Panc1 (cell line): ENCODE results near the gene GPD2. TPM values are rescaled to one million over a fixed set of nuclear protein-coding genes. Genes with fewer than 3 reads are reported as not detected.

Experiments used
- ATAC-seq: fragments of 200-7000 bp; cut with Tn5 transposase; 2 replicates; pipeline ENCODE4 v1.9.1; 2020; ENCODE audit warnings: mild to moderate bottlenecking, moderate library complexity
- BruUV-seq: library from RNA; stranded (reverse); fragments of 400-500 nt; replicated peaks from 2 replicates; lab custom pipeline; 2021; lab: Mats Ljungman, UMichigan
- CTCF ChIA-PET: fragments of 300-600 bp; sonication (Branson Sonifier 250); formaldehyde crosslinking; loops from one replicate; lab custom pipeline; 2022; ENCODE audit warnings: antibody characterized with exemption; lab: Charles Lee
- POLR2A ChIA-PET: fragments of 300-600 bp; sonication (Branson Sonifier 250); formaldehyde crosslinking; loops from one replicate; lab custom pipeline; 2022; ENCODE audit warnings: antibody characterized with exemption; lab: Charles Lee
- DNase-seq: peaks from one replicate; pipeline ENCODE4 v3.0.0-alpha.2; 2010; ENCODE audit warnings: low read depth, low spot score
- H3K27ac ChIP-seq: 2 replicates; pipeline ENCODE4 v1.5.1; 2011; ENCODE audit warnings: mild to moderate bottlenecking, low read length, inconsistent platforms
- H3K27me3 ChIP-seq: fragments of 200-500 bp; sonication (Bioruptor generic); 2 replicates; pipeline ENCODE4 v1.6.0; 2014; ENCODE audit warnings: low read length, inconsistent platforms; ENCODE audit not compliant: control insufficient read depth, insufficient read depth
- H3K36me3 ChIP-seq: fragments of 200-500 bp; sonication (Bioruptor generic); 2 replicates; pipeline ENCODE4 v1.5.1; 2014; ENCODE audit warnings: inconsistent platforms, mild to moderate bottlenecking, low read length, moderate library complexity; ENCODE audit not compliant: control insufficient read depth, insufficient read depth
- H3K4me1 ChIP-seq: 2 replicates; pipeline ENCODE4 v1.5.1; 2011; ENCODE audit warnings: inconsistent platforms, mild to moderate bottlenecking, low read length, moderate library complexity; ENCODE audit not compliant: control insufficient read depth, insufficient read depth
- H3K4me3 ChIP-seq, 2 experiments: 2 replicates each; pipeline ENCODE4 v1.5.1; 2011 to 2012; ENCODE audit warnings: low read depth in 2 of 2, low read length in 2 of 2, mild to moderate bottlenecking in 2 of 2, inconsistent platforms in 1 of 2, moderate library complexity in 1 of 2
- H3K9me3 ChIP-seq: fragments of 200-500 bp; sonication (Bioruptor generic); 2 replicates; pipeline ENCODE4 v1.5.1; 2014; ENCODE audit warnings: low read depth, mild to moderate bottlenecking, inconsistent platforms, low read length, moderate library complexity; ENCODE audit not compliant: control insufficient read depth, insufficient read depth
- POLR2AphosphoS5 ChIP-seq: IDR thresholded peaks from 2 replicates; pipeline ENCODE4 v1.6.1; 2012; ENCODE audit warnings: mild to moderate bottlenecking, low read depth, low read length, moderate library complexity
- SIN3A ChIP-seq: IDR thresholded peaks from 2 replicates; pipeline ENCODE4 v1.6.1; 2012; ENCODE audit warnings: low read depth, mild to moderate bottlenecking, low read length, moderate library complexity, borderline replicate concordance; ENCODE audit not compliant: insufficient read depth
- TCF7L2 ChIP-seq: IDR thresholded peaks from 2 replicates; pipeline ENCODE4 v1.6.1; 2011; ENCODE audit warnings: mild to moderate bottlenecking, low read depth, low read length, inconsistent platforms
- in situ Hi-C: cut with HindIII; loops from 2 replicates; pipeline ENCODE4 v1.10.0; 2016; ENCODE audit warnings: low sequenced_read_pairs, low pct_unique_long_range_greater_than_20kb
- intact Hi-C: fragments of 100-400 bp; cut with micrococcal nuclease; formaldehyde crosslinking; loops from one replicate; pipeline ENCODE4 v1.10.0; 2022; ENCODE audit not compliant: unreplicated experiment
- total RNA-seq: library from RNA; stranded (reverse); gene quantifications from one replicate; pipeline ENCODE4 v1.2.1, GENCODE V29; 2021; ENCODE audit not compliant: unreplicated experiment
- TF ChIP-seq, protein P1 (sequence below): fragments of 450-650 bp; IDR thresholded peaks from 2 replicates; pipeline ENCODE4 v1.5.1; 2017; ENCODE audit warnings: mild to moderate bottlenecking
- TF ChIP-seq, protein P2 (sequence below), 2 experiments: IDR thresholded peaks; 2 replicates each; pipeline ENCODE4 v1.6.1; 2011 to 2012; ENCODE audit warnings: low read depth in 2 of 2, control low read depth in 1 of 2, low read length in 1 of 2, mild to moderate bottlenecking in 1 of 2, moderate library complexity in 1 of 2; ENCODE audit not compliant: insufficient read depth in 1 of 2

GPD2 gene
- total RNA-seq, 1 experiment from 2014 or later: 27.5 TPM

DNA sequence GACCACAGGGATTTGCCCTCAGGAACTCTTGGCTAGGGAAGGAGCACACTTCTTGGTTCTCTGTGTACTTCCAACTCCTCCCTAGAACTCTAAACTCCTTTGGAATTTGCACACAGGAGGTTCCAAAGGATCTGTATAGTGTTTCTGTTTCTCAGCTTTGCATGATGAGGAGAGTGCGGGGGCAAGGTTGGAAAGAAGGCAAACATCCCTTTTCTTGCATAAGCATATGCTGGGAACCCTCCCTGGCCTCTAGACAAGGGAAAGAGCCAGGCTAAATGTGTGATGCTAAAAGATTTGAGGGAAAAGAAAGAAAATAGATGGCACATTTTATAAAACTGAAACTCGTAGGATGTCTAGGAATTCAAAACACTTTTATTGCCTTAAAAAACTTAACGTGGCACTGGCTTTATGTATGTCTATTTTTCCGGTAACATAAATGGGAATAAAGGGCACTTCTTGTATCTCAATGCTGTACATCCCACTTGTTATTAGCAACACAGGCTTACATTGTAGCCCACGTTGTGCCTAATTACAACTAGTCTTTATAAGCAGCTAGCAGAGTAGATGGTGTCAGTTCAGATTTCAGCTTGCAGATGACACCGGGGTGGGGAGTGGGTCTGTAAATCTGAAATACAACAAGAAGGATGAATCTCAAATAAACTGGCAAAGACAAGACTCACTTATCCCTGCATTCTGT lies 165.8 kb downstream of the GPD2 start:
- Histone ChIP-seq H3K36me3 (no peaks in the 10 kb centered on the region), H3K9me3 (no peaks in the 10 kb centered on the region), H3K27ac (no peak overlapping the region), H3K4me1 (no peaks in the 10 kb centered on the region), H3K4me3 (no peak overlapping the region), H3K27me3 (no peaks in the 10 kb centered on the region)
- intact Hi-C loops (no loop called here), in situ Hi-C loops (no loop called here)
- ATAC-seq (no peak), DNase-seq (no peak)
- ChIA-PET POLR2A (no interaction called here), CTCF (no interaction called here)
- BruUV-seq: no TSS peak
- TF ChIP-seq, protein P1, sequence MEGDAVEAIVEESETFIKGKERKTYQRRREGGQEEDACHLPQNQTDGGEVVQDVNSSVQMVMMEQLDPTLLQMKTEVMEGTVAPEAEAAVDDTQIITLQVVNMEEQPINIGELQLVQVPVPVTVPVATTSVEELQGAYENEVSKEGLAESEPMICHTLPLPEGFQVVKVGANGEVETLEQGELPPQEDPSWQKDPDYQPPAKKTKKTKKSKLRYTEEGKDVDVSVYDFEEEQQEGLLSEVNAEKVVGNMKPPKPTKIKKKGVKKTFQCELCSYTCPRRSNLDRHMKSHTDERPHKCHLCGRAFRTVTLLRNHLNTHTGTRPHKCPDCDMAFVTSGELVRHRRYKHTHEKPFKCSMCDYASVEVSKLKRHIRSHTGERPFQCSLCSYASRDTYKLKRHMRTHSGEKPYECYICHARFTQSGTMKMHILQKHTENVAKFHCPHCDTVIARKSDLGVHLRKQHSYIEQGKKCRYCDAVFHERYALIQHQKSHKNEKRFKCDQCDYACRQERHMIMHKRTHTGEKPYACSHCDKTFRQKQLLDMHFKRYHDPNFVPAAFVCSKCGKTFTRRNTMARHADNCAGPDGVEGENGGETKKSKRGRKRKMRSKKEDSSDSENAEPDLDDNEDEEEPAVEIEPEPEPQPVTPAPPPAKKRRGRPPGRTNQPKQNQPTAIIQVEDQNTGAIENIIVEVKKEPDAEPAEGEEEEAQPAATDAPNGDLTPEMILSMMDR: no peak
- TF ChIP-seq, protein P2, sequence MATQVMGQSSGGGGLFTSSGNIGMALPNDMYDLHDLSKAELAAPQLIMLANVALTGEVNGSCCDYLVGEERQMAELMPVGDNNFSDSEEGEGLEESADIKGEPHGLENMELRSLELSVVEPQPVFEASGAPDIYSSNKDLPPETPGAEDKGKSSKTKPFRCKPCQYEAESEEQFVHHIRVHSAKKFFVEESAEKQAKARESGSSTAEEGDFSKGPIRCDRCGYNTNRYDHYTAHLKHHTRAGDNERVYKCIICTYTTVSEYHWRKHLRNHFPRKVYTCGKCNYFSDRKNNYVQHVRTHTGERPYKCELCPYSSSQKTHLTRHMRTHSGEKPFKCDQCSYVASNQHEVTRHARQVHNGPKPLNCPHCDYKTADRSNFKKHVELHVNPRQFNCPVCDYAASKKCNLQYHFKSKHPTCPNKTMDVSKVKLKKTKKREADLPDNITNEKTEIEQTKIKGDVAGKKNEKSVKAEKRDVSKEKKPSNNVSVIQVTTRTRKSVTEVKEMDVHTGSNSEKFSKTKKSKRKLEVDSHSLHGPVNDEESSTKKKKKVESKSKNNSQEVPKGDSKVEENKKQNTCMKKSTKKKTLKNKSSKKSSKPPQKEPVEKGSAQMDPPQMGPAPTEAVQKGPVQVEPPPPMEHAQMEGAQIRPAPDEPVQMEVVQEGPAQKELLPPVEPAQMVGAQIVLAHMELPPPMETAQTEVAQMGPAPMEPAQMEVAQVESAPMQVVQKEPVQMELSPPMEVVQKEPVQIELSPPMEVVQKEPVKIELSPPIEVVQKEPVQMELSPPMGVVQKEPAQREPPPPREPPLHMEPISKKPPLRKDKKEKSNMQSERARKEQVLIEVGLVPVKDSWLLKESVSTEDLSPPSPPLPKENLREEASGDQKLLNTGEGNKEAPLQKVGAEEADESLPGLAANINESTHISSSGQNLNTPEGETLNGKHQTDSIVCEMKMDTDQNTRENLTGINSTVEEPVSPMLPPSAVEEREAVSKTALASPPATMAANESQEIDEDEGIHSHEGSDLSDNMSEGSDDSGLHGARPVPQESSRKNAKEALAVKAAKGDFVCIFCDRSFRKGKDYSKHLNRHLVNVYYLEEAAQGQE (IDR thresholded peaks at IDR 0.05; ENCODE audit: insufficient read depth in 1 of 2, low read depth in 2 of 2, low read length in 1 of 2): no peak
- no peak for TF ChIP-seq POLR2AphosphoS5

DNA sequence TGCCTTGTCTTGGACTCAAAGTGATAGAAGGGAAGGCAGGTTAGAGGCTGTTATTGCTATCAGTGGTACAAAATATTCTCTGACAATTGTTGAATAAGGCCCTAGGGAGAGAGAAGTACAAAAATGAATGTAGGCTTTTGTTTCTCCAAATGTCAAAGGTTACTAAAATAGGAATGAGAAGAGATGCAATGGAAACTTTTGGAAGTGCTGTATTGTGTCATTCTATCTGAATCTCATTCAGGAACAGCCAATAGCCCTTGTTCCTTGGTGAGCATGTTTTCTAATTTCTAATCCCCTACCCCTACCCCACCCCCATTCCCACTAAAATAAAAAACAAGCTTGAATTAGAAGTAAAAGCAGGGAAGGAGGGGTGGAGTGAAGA lies 166.4 kb downstream of the GPD2 start:
- POLR2A ChIA-PET: no interaction called here
- no peak overlapping the region for H3K4me3 ChIP-seq
- no peak overlapping the region for H3K27ac ChIP-seq
- DNase-seq: no peak
- no TSS peak for BruUV-seq
- no peaks in the 10 kb centered on the region for H3K27me3 ChIP-seq
- CTCF ChIA-PET: no interaction called here
- no peaks in the 10 kb centered on the region for H3K4me1 ChIP-seq
- H3K9me3 ChIP-seq: no peaks in the 10 kb centered on the region
- H3K36me3 ChIP-seq: no peaks in the 10 kb centered on the region
- ATAC-seq: no peak
- in situ Hi-C loops (no loop called here), intact Hi-C loops (no loop called here)
- TF ChIP-seq SIN3A: no peak
- TF ChIP-seq, protein P1: no peak
- TF ChIP-seq POLR2AphosphoS5: no peak
- TF ChIP-seq, protein P2 (IDR thresholded peaks at IDR 0.05; ENCODE audit: insufficient read depth in 1 of 2, low read depth in 2 of 2, low read length in 1 of 2): no peak
- no peak for TF ChIP-seq TCF7L2
